Choroid plexus epithelial cell (primary cell): Measurements from ENCODE around the gene RNU1-3.
A peak's percentile ranks its signal among the peaks of the same experiment; 100 is the strongest.
"Not testable (repeated sequence)": the region's sequence is repeated elsewhere in the genome, so short reads cannot be mapped to it uniquely, and the experiment has no call there.

ENCODE experiments used
- DNase-seq: peaks from one replicate; pipeline ENCODE4 v3.0.0-alpha.2; 2010; ENCODE audit warnings: low read depth
- H3K4me3 ChIP-seq: 2 replicates; pipeline ENCODE4 v1.5.1; 2011; ENCODE audit warnings: low read depth, mild to moderate bottlenecking, control low read depth, low read length, moderate library complexity
- TF ChIP-seq, protein P1 (sequence below): conservative IDR thresholded peaks from 2 replicates; pipeline ENCODE4 v1.5.1; 2011; ENCODE audit warnings: low read depth, mild to moderate bottlenecking, control low read depth, inconsistent platforms, low read length, moderate library complexity

RNU1-3 gene

DNA sequence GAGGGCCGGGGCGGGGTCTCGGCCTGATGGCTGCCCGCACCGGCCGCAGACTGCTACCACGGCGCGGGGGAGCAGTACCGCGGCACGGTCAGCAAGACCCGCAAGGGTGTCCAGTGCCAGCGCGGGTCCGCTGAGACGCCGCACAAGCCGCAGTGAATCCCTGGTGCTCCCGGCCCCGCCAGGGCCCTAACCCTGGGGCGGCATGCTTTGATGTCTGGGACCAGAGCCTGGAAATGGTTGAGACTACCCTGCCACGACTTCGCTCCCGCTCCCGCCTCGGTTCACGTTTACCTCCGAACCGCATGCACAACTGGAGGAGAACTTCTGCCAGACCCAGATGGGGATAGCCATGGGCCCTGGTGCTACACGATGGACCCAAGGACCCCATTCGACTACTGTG, 18.5 kb downstream of the RNU1-3 start:
- H3K4me3 ChIP-seq, DNase-seq: not testable (repeated sequence)

DNA sequence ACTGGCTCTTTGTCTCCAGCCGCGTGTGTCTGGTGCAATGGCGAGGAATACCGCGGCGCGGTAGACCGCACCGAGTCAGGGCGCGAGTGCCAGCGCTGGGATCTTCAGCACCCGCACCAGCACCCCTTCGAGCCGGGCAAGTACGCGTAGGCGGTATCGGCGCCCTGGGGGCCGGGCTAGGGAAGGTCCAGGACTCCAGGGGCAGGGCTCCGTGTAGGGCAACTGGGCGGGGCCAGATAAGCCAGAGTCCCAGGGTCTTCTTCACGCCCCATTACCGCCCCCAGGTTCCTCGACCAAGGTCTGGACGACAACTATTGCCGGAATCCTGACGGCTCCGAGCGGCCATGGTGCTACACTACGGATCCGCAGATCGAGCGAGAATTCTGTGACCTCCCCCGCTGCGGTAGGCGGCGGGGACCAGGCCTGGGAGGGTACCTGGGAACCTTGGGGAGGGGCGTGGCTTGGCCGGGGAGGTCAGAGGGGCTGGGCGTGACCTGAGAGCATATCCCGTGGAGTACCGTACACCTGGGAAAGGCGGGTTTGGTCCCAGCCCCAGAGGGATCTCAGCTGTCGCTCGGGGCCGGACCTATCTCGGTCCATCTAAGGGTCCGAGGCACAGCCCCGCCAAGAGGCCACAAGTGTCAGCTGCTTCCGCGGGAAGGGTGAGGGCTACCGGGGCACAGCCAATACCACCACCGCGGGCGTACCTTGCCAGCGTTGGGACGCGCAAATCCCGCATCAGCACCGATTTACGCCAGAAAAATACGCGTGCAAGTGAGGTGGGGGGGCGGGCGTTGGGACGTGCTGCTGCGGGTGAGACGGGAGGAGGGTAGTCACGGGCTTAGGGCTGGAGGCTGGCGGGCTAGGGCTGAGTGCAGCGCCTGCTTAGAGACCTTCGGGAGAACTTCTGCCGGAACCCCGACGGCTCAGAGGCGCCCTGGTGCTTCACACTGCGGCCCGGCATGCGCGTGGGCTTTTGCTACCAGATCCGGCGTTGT, 19.3 kb downstream of the RNU1-3 start:
- H3K4me3 ChIP-seq, DNase-seq: not testable (repeated sequence)

DNA sequence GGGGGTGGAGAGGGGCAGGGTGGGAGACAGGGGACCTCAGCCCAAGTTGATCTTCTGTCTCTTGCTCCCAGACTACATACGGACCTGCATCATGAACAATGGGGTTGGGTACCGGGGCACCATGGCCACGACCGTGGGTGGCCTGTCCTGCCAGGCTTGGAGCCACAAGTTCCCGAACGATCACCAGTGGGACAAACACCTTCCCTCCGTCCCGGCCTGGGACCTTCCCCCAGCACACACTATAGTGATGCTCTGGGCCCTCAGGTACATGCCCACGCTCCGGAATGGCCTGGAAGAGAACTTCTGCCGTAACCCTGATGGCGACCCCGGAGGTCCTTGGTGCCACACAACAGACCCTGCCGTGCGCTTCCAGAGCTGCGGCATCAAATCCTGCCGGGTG, 20.0 kb downstream of the RNU1-3 start:
- DNase-seq, H3K4me3 ChIP-seq: not testable (repeated sequence)

DNA sequence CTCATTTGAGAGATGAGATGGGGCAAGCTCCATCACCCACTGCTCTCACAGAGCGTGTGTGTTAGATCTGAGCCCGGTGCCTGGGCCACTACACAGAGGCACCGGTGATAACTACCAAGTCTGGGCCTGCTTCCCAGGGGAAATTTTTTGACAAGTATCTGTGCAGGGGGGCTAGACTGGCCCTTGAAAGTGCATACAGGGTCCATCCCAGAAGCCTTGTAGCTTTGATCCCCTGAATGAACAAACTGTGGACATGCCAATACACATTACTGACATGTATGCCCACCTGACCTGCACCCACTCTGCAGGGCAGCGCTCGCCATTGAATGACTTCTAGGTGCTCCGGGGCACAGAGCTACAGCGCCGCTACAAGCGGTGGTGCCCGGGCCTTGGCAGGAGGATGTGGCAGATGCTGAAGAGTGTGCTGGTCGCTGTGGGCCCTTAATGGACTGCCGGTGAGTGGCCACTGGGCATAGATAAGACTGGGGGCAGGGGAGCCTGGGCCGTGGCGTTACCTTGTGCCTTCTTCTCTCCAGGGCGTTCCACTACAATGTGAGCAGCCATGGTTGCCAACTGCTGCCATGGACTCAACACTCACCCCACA, 20.6 kb downstream of the RNU1-3 start:
- not testable (repeated sequence) for H3K4me3 ChIP-seq, DNase-seq

DNA sequence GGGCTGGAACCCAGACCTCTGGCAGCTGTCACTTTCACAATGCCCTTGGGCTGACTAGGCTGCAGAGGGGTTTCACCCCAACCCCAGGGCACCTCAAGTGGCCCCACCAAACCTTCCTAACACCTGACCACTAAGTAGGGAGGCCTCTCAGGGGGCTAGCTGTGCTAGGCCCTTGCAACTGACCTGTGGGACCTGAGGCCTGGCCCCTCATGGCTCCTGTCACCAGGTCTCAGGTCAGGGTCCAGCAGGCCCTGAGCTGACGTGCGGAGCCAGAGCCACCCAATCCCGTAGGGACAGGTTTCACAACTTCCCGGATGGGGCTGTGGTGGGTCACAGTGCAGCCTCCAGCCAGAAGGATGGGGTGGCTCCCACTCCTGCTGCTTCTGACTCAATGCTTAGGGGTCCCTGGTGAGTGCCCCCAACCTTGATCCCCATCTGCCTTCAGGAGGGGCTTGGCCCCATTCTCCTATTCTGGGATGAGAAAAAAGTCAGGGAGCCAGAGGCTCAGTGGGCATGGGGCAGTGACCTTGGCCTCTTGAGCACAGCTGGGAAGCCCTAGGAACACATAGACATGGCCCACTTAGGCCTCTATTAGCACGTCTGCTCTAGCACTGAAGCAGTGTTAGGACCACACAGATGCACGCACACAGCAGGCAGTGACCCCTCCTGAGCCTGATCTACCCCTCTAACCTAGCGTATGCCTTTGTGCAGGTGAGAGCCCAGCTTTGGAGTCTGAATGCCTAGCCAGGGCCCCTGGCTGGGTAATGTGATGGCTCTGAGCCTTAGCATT, 21.3 kb downstream of the RNU1-3 start:
- H3K4me3 ChIP-seq, DNase-seq: not testable (repeated sequence)

DNA sequence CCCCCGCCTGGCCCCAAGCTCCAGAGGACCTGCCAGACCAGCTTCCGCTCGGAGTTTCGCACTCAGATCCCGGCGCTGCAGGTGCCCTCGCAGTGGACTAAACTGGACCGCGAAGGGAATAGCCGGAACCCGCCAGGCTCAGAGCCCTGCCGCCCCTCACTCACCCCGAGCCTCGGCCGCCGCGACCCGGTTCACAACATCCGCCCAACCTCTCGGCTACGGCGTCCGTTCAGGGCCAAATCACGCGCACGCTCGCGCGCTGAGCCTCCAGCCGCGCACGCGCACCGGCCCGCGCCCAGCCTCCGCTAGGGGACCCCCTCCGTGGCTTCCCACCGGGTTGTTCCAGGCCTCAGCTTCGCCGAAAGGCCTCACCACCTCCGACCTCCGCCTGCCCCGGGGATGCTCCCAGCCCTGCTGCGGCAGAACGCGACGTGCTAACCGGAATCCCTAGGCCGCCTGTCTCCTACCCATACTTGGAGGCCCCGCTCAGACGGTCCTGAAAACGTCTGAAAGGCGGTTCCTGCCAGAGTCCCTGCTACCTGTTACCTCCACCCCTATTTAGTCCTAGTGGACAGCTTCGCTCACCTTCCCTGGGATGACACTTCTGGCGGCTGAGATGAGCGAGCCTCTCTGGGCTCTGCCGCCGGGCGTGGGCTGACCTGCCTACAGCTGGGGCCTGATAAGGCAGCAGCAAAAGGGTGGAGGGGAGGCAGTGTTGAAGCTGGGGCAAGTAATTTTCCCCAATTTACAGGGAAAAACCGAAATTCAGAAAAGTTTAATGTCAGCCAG, 22.1 kb downstream of the RNU1-3 start:
- DNase-seq: peak; percentile 97
- H3K4me3 ChIP-seq: peak overlapping the region; percentile 80
- TF ChIP-seq, protein P1, sequence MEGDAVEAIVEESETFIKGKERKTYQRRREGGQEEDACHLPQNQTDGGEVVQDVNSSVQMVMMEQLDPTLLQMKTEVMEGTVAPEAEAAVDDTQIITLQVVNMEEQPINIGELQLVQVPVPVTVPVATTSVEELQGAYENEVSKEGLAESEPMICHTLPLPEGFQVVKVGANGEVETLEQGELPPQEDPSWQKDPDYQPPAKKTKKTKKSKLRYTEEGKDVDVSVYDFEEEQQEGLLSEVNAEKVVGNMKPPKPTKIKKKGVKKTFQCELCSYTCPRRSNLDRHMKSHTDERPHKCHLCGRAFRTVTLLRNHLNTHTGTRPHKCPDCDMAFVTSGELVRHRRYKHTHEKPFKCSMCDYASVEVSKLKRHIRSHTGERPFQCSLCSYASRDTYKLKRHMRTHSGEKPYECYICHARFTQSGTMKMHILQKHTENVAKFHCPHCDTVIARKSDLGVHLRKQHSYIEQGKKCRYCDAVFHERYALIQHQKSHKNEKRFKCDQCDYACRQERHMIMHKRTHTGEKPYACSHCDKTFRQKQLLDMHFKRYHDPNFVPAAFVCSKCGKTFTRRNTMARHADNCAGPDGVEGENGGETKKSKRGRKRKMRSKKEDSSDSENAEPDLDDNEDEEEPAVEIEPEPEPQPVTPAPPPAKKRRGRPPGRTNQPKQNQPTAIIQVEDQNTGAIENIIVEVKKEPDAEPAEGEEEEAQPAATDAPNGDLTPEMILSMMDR: peak; percentile 43

DNA sequence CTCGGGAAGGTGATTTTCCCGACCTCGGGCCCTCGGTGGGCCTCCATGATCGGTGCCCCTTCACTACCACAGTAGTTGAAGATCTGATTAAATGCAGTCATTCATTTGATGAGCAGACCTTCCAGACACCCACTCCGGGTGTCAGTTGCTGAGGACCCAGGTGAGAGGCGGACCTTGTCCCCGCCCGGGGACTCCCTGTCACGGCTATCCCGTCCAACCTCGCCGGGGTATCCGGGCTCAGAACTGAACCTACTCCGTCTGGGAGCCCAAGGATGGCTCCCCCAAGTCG, 22.6 kb downstream of the RNU1-3 start:
- H3K4me3 ChIP-seq: peak overlapping the region; percentile 80
- TF ChIP-seq, protein P1: no peak

DNA sequence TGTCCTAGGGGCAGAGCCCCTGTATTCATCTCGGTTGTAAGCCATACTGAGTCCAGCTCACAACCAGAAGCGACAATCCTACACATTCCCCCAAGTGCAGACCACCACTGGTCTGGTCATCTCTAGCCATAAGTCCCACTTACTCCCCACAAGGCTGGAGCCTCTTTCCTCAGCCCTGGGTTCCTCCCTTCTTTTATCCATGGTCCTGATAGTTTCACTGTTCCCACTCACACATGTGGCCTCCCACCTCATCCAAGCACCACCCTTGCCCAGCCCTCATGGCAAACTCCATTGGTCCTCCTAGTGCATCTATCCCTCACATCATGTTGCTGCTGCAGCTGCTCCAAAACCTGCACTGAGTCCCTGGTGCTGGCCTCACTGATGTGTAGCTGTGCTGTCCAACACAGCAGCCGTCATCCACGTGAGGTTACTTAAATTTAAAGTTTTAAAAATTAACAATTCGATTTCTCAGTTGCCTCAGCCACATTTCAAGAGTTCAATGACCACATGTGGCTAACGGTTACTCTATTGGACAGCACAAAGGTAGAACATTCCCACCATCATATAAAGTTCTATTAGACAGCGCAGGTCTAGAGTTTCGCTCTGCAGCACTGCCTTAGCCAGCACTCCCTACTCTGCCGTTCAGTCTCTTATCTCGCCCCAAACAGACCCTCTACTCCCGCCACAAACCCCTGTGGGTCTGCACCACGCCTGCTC, 23.1 kb downstream of the RNU1-3 start:
- peak overlapping the region; percentile 80 for H3K4me3 ChIP-seq
- peak; percentile 33 for DNase-seq

More for the DNA sequence above, 22.6 kb downstream of the RNU1-3 start:
- DNase-seq: no peak

DNA sequence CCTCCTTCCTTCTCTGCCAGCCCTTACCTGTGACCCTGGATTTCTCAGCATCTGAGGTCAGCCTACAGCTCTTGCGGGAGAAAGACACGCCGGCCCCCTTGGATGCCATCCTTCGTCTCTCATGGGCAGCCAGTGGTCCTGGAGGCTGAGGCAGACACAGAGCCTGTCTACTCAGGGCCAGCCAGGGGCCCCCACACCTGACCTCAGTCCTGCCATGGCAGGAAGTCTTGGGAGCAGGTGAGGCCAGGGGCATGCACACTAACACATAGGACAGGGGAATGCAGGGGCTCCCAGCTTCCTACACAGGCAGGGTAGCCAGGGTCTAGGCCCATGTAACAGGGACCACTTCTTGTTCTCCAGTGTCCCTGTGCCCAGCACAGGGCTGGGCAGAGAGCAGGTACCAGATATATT, 23.7 kb downstream of the RNU1-3 start:
- peak overlapping the region; percentile 2 for H3K4me3 ChIP-seq

DNA sequence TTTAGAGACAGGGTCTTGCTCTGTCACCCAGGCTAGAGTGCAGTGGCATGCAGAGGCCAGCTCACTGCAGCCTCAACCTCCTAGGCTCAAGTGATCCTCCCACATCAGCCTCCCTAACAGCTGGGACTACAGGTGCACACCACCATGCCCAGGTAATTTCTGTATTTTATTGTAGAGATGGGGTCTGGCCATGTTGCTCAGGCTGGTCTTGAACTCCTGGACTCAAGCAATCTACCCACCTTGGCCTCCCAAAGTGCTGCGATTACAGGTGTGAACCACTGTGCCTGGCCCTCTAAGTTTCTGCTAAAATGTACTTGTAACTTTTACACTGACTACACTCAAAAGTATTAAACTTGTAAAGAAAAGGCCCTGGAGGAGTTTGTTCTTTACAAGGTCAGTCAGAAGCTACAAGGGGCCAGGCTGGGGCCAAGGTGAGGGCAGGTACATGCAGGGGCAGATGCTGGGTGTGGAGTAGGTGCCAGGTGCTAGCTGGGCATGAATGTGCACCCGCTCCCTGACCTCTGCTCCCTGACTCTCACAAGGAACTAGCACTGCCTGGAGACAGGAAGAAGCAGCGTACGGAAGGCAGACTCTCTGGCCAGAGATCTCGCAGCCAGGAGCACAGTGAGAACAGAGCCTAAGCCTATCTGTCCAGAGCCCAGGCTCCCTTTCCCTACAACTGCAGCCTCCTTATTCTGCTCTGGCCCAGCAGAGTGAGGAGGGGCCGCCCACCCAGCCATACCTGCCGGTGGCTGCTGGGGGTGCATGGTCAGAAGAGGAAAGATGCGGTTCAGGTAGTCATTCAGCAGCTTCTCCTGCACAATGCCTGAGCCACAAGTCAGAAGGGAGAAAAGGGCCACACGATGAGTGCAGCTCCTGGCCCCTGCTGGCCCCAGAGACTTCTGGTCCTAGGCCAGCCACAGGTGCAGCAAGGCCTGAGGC, 24.5 kb downstream of the RNU1-3 start:
- H3K4me3 ChIP-seq, DNase-seq: not testable (repeated sequence)

More for the DNA sequence above, 23.7 kb downstream of the RNU1-3 start:
- not testable (repeated sequence) for DNase-seq

DNA sequence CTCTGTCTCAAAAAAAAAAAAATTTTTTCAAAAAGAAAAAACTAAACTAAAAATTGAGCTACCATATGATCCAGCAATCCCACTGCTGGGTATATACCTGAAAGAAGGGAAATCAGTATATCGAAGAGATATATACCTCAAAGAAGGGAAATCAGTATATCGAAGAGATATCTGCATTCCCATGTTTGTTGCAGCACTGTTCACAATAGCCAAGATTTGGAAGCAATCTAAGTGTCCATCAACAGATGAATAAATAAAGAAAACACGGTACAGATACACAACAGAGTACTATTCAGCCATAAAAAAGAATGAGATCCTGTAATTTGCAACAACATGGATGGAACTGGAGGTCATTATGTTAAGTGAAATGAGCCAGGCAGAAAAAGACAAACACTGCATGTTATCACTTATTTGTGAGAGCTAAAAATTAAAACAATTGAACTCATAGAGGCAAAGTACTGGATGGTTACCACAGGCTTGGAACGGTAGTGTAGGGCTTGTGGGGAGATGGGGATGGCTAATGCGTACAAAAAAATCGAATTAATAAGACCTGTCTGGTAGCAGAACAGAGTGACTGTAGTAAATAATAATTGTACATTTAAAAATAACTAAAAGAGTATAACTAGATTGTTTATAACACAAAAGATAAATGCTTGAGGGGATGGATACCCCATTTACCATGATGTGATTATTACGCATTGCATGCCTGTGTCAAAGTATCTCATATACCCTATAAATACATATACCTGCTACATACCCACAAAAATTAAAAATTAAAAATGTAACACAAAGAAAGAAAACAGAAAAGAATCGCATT, 25.4 kb downstream of the RNU1-3 start:
- not testable (repeated sequence) for DNase-seq

DNA sequence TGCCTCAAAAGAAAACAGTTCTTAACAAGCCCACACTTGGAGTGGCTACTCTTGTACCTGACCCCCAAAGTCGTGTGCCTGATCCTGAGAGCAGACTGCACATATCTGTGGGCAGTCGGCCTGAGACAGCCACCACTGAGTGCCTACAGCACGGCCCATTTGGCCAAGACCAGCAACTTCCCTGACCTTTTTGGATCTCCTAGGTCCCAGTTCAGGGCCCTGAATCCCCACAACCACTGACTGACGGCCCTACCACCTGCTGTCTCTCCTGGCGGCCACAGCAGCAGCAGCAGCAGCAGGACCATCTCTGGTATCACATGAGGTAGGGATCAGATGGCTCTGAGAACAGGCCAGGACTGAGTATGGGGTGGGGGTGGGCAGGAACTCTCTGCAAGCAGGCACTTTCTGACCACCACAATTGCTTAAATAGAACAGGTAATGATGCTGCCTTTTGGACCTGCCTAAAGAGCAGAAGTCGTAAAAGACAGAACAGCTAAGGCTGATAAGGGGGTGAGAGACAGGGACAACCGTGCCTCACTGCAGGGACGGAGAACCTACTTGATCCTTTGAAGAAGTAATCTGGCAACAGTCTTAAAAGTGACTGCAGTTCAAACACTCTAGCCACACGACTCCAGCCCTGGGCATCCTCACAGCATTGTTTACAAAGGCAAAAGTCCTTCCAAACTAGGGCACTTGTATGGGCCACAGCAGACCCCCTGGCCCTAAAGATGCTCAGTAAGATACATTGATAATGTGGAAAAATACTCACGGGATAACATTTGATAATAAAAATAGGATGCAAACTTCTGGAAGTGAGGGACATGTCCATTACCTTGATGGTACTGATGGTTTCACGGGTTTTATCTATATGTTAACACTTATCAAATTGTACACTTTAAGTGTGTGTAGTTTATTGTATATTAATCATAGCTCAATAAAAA, 27.4 kb downstream of the RNU1-3 start:
- DNase-seq, H3K4me3 ChIP-seq: not testable (repeated sequence)

More for the DNA sequence above, 25.4 kb downstream of the RNU1-3 start:
- H3K4me3 ChIP-seq: not testable (repeated sequence)
